NCI-H1417 treated with DMSO at 0.1 percent for 48 hours (cell line): Measurements from ENCODE around the gene CDCP1.

Source experiments
- DNase-seq: peaks from one replicate; lab custom pipeline; 2025; lab: John Stamatoyannopoulos, UW

Gene CDCP1

GRCh38 chr3:45110509-45110833 lies 35.7 kb downstream of the CDCP1 start:
- DNase-seq: no peak

- DNase-seq: no peak
These were observed 36.2 kb downstream of the CDCP1 start for GRCh38 chr3:45109771-45110508.

- no peak for DNase-seq
These were observed 39.3 kb downstream of the CDCP1 start for GRCh38 chr3:45106874-45107273.

- DNase-seq: no peak
These were observed 40.1 kb downstream of the CDCP1 start for GRCh38 chr3:45105855-45106671.

- DNase-seq: no peak
These were observed 41.2 kb downstream of the CDCP1 start for GRCh38 chr3:45104715-45105711.

GRCh38 chr3:45103753-45104714 lies 42.1 kb downstream of the CDCP1 start:
- no peak for DNase-seq

GRCh38 chr3:45103334-45103733 lies 42.8 kb downstream of the CDCP1 start:
- DNase-seq: no peak

GRCh38 chr3:45100981-45101407 lies 45.2 kb downstream of the CDCP1 start:
- DNase-seq: no peak

GRCh38 chr3:45098310-45098709 lies 47.9 kb downstream of the CDCP1 start:
- no peak for DNase-seq

GRCh38 chr3:45097296-45097883 lies 48.8 kb downstream of the CDCP1 start:
- DNase-seq: no peak

- DNase-seq: no peak
These were observed 50.2 kb downstream of the CDCP1 start for GRCh38 chr3:45095916-45096526.

- DNase-seq: no peak
These were observed 53.0 kb downstream of the CDCP1 start for GRCh38 chr3:45093176-45093575.

- DNase-seq: no peak
These were observed 53.8 kb downstream of the CDCP1 start for GRCh38 chr3:45092132-45093031.

- DNase-seq: no peak
These were observed 55.3 kb downstream of the CDCP1 start for GRCh38 chr3:45090855-45091254.

- no peak for DNase-seq
These were observed 57.4 kb downstream of the CDCP1 start for GRCh38 chr3:45088543-45089358.

- no peak for DNase-seq
These were observed 59.0 kb downstream of the CDCP1 start for GRCh38 chr3:45087155-45087554.

GRCh38 chr3:45084820-45085816 lies 61.1 kb downstream of the CDCP1 start:
- DNase-seq: no peak
